Stimulated activated CD8-positive, alpha-beta memory T cell treated with anti-CD3 and anti-CD28 coated beads, Interleukin-12 subunit alpha, Interleukin-12 subunit beta, amount 100 ng/mL, for 1 hour (primary cell): ENCODE measurements around the gene APOC3.

Experiments
- DNase-seq: peaks from one replicate; pipeline ENCODE4 v3.0.0-alpha.2; 2020; ENCODE audit warnings: low read depth

The APOC3 gene

GRCh38 chr11:116849060-116849459, 19.4 kb downstream of the APOC3 start:
- DNase-seq: no peak

- no peak for DNase-seq
These were observed 19.8 kb downstream of the APOC3 start for GRCh38 chr11:116849486-116849885.

DNA sequence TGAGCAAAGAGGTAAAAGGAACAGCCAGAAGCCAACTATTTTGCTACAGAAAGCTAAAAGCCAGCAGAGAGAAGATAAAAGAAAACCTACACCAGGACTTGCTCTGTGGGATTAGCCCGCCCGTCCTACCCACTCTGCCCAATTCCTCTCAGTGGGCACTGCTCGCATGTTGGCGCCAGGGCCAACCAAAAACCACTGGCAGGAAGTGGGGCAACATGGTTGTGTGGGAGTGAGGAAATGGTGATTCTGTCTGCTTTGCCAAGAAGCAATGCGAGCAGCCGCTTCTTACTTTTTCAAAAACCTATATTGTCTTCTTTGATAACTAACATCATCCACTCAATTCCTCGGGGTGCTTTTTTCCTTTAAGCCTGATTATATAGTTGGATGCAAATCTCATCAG, 21.9 kb downstream of the APOC3 start:
- DNase-seq: peak; percentile 12

DNA sequence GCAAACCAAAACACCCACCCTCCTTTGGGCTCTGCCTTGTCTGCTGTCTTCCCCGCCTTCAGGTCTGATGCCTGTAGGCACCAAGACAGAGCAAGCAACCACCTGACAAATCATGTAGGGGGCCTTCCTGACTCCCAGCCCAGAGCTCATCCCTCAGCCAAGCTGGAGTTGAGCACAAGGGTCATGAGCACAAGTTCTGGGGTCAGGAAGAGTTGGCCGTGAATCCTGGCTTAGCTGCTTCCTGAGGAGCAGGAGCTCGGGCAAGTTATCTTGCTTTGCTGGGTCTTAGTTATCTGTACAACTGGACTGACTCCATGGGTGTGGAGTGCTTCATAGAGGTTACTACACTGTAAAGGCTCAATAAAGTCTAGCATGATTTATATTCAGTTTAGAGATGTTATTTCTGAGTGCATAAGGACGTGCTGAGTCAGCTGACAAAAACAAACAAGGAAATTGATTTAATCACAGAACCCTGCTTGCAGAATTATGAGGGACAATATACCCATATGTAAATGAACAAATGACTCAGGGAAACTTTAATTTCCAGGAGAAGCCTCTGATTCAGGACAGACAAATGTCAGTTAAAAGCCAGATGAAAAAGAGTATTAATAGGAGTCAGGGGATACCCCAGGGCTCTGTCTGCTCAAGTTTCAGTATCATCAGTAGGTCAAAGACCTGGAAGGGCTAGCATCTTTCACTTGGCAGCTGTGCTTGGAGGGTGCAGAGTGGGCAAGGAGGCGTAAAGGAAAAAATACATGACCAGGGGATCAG, 22.7 kb downstream of the APOC3 start:
- no peak for DNase-seq

GRCh38 chr11:116853461-116854073, 23.9 kb downstream of the APOC3 start:
- DNase-seq: peak; percentile 37

DNA sequence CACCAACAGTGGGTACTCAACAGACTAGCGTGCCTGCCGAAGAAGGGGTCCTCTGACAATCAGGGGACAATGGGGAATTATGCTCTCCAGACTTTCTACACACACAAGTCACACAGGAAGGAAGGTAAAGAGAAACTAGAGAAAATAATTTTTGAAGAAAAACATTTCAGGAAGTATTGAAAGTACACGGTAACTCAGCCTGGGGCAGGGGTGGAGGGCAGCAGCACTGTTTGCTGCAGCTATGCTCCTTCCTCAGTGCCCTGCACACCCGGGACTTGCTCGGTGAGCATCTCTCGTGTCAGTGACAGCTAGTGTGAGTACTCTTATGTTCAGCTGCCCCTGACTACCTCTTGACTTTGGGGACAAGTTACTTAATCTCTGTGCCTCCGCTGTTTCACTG, 25.7 kb downstream of the APOC3 start:
- DNase-seq: no peak

- no peak for DNase-seq
These were observed 26.7 kb downstream of the APOC3 start for GRCh38 chr11:116856423-116856822.

- no peak for DNase-seq
These were observed 27.6 kb downstream of the APOC3 start for GRCh38 chr11:116857316-116857715.

GRCh38 chr11:116857936-116858335, 28.2 kb downstream of the APOC3 start:
- DNase-seq: no peak

- DNase-seq: no peak
These were observed 29.5 kb downstream of the APOC3 start for GRCh38 chr11:116859175-116859574.

- no peak for DNase-seq
These were observed 30.6 kb downstream of the APOC3 start for GRCh38 chr11:116860303-116860702.

DNA sequence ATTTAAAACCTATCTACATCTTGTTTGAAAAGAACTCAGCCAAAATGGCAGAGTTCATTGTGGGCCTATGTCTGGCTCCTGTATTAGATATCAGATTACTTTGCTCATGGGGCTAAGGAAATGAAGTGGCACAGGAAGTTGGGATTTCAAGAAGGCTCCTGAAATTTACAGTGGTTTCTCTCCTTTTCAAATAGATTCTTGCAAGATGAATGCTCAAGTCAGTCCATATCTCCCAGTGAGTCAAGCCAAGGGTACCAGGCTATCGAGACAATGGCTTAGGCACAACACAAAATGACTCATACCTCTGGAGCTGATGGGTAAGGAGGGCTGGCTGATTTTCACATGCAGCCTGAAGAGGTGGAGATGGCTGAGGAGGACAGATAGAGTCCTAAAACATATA, 31.8 kb downstream of the APOC3 start:
- DNase-seq: no peak

DNA sequence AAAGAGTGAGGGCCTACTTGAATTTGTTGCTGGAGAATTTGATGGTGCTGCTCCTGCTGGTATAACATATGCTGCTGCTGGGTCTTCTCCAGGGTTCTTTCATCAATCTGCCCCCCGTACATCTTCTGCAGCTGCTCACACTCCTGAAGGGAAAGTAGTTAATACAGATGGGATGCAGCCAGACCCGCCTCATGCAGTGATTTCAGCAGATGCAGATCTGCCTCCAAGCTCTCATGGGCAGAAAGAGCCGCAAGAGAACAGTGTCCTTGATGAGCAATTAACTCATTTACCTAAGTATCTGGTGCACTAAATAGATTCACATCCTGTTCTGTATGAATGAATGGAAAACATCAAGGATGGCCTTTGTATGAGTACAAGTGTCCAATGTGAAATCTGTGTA, 32.5 kb downstream of the APOC3 start:
- DNase-seq: no peak

DNA sequence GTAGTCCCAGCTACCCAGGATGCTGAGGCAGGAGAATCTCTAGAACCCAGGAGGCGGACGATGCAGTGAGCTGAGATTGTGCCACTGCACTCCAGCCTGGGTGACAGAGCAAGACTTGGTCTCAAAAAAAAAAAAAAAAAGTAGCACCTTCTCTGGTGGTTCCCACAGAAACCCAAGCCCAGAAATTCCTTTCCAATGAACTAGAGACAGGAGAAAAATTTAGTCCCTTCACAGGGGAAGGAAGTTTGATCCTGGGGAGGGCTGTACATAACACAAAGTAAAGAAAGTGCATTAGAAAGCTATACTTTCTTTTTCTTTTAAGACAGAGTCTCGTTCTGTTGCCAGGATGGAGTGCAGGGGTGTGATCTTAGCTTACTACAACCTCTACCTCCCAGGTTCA, 33.2 kb downstream of the APOC3 start:
- no peak for DNase-seq

- no peak for DNase-seq
These were observed 34.8 kb downstream of the APOC3 start for GRCh38 chr11:116864531-116864930.

DNA sequence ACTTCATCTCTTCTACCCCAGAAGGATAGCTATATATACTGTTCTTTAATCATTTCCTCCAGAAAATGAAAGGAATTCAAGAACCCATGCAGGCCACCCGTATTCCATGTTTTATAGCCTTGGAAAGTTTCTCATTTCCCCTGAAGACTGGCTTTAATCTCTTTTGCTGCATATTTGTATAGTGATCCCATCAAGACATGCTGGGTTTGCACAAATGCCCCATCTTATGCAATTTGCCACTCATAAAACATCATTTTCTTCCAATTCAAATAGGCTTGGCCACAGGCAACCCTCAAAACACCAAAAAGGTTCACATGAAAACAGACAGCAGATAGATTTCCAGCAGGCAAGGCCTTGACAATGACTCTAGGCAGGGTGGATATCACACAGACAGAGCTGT, 36.0 kb downstream of the APOC3 start:
- no peak for DNase-seq

DNA sequence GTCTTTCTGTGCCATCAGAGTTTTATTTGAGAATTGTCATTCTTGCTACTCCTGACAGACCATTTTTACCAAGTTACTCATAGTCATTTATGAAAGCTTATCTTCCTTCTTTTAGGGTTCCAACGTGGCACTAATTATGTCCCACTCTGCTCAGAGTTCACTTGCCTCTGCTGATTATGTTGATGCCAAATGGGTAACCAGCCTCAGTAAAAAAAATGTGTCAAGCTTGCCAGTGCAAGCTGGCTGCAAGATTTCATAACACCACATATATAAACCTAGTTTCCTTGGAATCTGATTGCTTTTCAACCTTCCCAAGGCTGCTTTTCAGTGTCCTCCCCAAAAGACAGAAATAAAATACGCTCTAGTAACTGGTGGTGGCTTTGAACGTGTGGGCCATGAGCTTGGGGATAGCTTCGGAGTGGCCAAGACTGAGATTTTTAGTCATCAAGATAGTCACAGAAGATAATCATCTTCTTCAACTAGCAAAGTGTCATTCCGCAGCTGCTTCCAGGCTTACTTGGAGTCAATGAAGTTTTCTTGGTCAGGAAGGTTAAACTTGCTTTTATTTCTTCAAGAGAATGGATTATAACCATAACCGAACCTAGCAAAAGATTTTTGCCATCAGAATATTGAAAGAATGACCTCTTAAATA, 37.2 kb downstream of the APOC3 start:
- DNase-seq: no peak

GRCh38 chr11:116867619-116868018, 37.9 kb downstream of the APOC3 start:
- no peak for DNase-seq

DNA sequence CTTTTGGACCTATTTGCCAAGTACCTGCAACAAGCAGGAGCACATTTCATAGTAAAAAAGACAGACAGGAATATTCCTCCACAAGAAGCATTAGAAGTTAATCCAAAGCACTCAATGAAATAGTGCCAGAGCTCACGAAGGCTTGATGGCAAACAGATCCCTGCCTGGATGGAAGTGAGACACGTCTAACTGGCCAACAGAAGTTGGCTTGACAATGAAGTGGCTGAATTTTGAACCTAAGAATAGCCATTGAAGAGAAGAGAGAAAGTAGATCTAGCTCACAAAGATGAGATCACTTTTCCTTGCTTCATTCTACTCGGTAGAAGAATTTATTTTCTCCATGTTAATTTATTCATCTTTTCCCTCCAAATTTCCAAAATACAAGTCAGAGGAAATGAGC, 38.4 kb downstream of the APOC3 start:
- DNase-seq: no peak

- no peak for DNase-seq
These were observed 39.9 kb downstream of the APOC3 start for GRCh38 chr11:116869610-116870009.

DNA sequence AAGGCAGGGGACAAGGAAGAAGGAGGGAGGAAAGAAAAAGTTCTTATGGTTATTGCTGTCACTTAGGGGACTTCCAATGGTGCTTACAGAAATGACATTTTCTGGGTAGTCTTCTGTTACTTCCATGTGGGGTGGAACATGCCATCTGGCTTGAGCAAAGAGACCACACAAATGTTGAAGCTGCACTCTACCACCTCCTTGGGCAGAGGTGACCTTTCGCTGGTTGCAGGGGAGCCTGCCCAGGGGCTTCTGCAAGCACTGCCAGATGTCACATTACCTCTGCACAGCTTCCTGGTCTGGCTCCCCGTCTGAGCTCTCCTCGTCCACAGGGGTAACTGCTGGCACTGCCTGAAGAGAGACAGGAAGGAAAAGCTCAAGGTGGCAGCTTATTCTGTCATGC, 40.3 kb downstream of the APOC3 start:
- no peak for DNase-seq

DNA sequence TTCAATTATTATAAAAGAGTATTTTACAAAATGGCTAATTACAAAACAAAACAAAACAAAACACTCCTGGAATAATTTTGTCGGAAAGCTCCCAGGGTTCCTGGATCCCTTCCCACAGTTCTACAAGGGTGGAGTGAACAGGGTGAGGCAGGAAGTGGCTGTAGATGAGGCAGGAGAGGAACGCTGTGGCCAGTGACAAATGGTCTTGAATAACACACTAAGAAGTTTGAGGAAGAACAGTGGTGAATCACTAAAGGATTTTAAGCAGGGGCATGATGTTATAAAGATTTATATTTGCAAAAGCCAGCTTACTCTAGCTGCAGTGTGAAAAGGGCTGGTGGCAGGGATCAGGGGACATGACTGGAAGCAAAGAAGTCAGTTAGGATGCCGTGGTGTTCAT, 41.5 kb downstream of the APOC3 start:
- no peak for DNase-seq

DNA sequence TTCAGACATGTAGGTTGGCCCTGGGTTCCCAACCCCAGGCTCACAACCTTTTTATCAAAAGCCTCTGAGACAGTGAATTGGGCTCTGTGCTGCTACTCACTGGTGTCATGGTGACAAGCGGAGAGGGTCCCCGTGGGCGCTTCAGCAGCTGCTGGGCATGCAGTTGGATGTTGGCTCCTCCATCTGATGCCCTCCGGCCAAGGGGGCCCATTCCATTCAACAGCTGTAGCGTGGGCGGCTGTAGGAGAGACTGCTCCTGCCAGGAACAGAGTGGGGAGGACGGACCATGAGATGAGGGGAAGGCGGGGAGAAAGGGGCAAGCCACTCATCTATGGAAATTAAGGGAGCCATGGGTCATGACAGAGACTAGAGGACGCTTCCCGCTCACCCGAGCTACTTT, 43.7 kb downstream of the APOC3 start:
- no peak for DNase-seq

- no peak for DNase-seq
These were observed 44.5 kb downstream of the APOC3 start for GRCh38 chr11:116874251-116874650.
